Karpas-422 (cell line): ENCODE results near the gene OR2W1. TPM values are rescaled to one million over a fixed set of nuclear protein-coding genes. Genes with fewer than 3 reads are reported as not detected.

Source experiments
- DNase-seq: peaks from one replicate; pipeline ENCODE4 v3.0.0-alpha.2; 2015
- H2AFZ ChIP-seq: fragments of 200-600 bp; sonication (generic); 2 replicates; pipeline ENCODE4 v1.6.1; 2014; ENCODE audit warnings: antibody characterized with exemption, low read length, mixed read lengths
- H3K27ac ChIP-seq: fragments of 200-600 bp; sonication (generic); 2 replicates; pipeline ENCODE4 v1.5.1; 2014; ENCODE audit warnings: mild to moderate bottlenecking, low read length, moderate library complexity
- H3K27me3 ChIP-seq: fragments of 200-600 bp; sonication (generic); 2 replicates; pipeline ENCODE4 v1.6.1; 2014; ENCODE audit warnings: low read length, mixed read lengths
- H3K36me3 ChIP-seq: fragments of 200-600 bp; sonication (generic); 2 replicates; pipeline ENCODE4 v1.6.1; 2014; ENCODE audit warnings: low read length, mixed read lengths; ENCODE audit not compliant: insufficient read depth
- H3K4me1 ChIP-seq: fragments of 200-600 bp; sonication (generic); 2 replicates; pipeline ENCODE4 v1.6.1; 2014; ENCODE audit warnings: mild to moderate bottlenecking, low read length, mixed read lengths
- H3K4me2 ChIP-seq: fragments of 200-600 bp; sonication (generic); 2 replicates; pipeline ENCODE4 v1.6.1; 2014; ENCODE audit warnings: low read length, low read depth, mild to moderate bottlenecking; ENCODE audit not compliant: poor library complexity, severe bottlenecking
- H3K4me3 ChIP-seq: fragments of 200-600 bp; sonication (generic); 2 replicates; pipeline ENCODE4 v1.5.1; 2014; ENCODE audit warnings: mild to moderate bottlenecking, antibody characterized with exemption, low read length, mixed read lengths
- H3K79me2 ChIP-seq: fragments of 200-600 bp; sonication (generic); 2 replicates; pipeline ENCODE4 v1.6.1; 2014; ENCODE audit warnings: mild to moderate bottlenecking, low read length, mixed read lengths
- H3K9ac ChIP-seq: fragments of 200-600 bp; sonication (generic); 2 replicates; pipeline ENCODE4 v1.6.0; 2014; ENCODE audit warnings: low read length
- H3K9me2 ChIP-seq: fragments of 200-600 bp; sonication (generic), shearing (Covaris generic); replicated peaks from 2 replicates; pipeline ENCODE4 v1.6.0; 2014; ENCODE audit warnings: mild to moderate bottlenecking, low read length, moderate library complexity; ENCODE audit not compliant: insufficient read depth
- H3K9me3 ChIP-seq: fragments of 300-700, 200-600 bp; sonication (generic); 2 replicates; pipeline ENCODE4 v1.6.1; 2014; ENCODE audit warnings: low read length, mixed read lengths
- H4K20me1 ChIP-seq: fragments of 200-600 bp; sonication (generic); 2 replicates; pipeline ENCODE4 v1.6.1; 2014; ENCODE audit warnings: mild to moderate bottlenecking, antibody characterized with exemption, low read length, low read depth; ENCODE audit not compliant: insufficient read depth
- total RNA-seq: library from RNA; depleted of rRNA; stranded (reverse); fragments of >200 nt; shearing (Covaris generic); gene quantifications from 2 replicates; pipeline ENCODE4 v1.2.3, GENCODE V29; 2014; ENCODE audit warnings: low replicate concordance; rRNA removed

The OR2W1 gene
- total RNA-seq = not detected in 2 replicates

GRCh38 chr6:29045075-29045474, at the start of gene OR2W1:
Gene OR2W1, minus strand, starts transcription at chr6:29045175. Its CDS starts 0 bp downstream, at chr6:29045175.
- Histone ChIP-seq H3K4me3 (no peak within 1 kb of the TSS), H4K20me1 (no peaks in the 10 kb centered on the region), H2AFZ (no peak within 1 kb of the TSS), H3K9ac (no peak within 1 kb of the TSS), H3K4me2 (no peak within 1 kb of the TSS), H3K79me2 (no peaks in the 10 kb centered on the region), H3K27me3 (0 out of 2 replicates have a peak, but pooled peaks cover under 1% of the 10 kb centered on the region), H3K4me1 (no peaks in the 10 kb centered on the region), H3K36me3 (no peaks in the 10 kb centered on the region), H3K9me2 (no peaks in the 10 kb centered on the region), H3K9me3 (no peaks in the 10 kb centered on the region), H3K27ac (no peak within 1 kb of the TSS)
- DNase-seq = no peak

- DNase-seq = no peak
- Histone ChIP-seq H3K9ac (no peak overlapping the region), H2AFZ (no peak overlapping the region), H3K36me3 (no peaks in the 10 kb centered on the region), H3K27ac (no peak overlapping the region), H3K27me3 (no peaks in the 10 kb centered on the region), H3K4me3 (no peak overlapping the region), H3K4me2 (no peak overlapping the region), H3K9me2 (no peaks in the 10 kb centered on the region), H3K9me3 (no peaks in the 10 kb centered on the region), H3K4me1 (no peaks in the 10 kb centered on the region), H4K20me1 (no peaks in the 10 kb centered on the region), H3K79me2 (no peaks in the 10 kb centered on the region)
Observed at GRCh38 chr6:29092957-29093356, 48.0 kb upstream of the OR2W1 start.

GRCh38 chr6:29087213-29087612, 42.2 kb upstream of the OR2W1 start, which contains the start of gene OR2B3:
Gene OR2B3, minus strand, starts transcription at chr6:29087313. Its CDS starts 65 bp downstream, at chr6:29087248.
- Histone ChIP-seq H3K9ac (no peak within 1 kb of the TSS), H3K4me1 (no peaks in the 10 kb centered on the region), H3K4me3 (no peak within 1 kb of the TSS), H3K27ac (no peak within 1 kb of the TSS), H3K36me3 (no peaks in the 10 kb centered on the region), H3K9me2 (no peaks in the 10 kb centered on the region), H3K79me2 (no peaks in the 10 kb centered on the region), H2AFZ (no peak within 1 kb of the TSS), H3K27me3 (no peaks in the 10 kb centered on the region), H4K20me1 (no peaks in the 10 kb centered on the region), H3K4me2 (no peak within 1 kb of the TSS), H3K9me3 (no peaks in the 10 kb centered on the region)
- DNase-seq = no peak

GRCh38 chr6:29082457-29082856, 37.5 kb upstream of the OR2W1 start:
- H3K9me2 ChIP-seq = no peaks in the 10 kb centered on the region
- H3K27me3 ChIP-seq = no peaks in the 10 kb centered on the region
- DNase-seq = no peak
- no peak overlapping the region for H3K9ac ChIP-seq
- no peak overlapping the region for H3K4me2 ChIP-seq
- H3K4me1 ChIP-seq = no peaks in the 10 kb centered on the region
- no peaks in the 10 kb centered on the region for H3K9me3 ChIP-seq
- H3K36me3 ChIP-seq = no peaks in the 10 kb centered on the region
- no peak overlapping the region for H3K4me3 ChIP-seq
- H2AFZ ChIP-seq = no peak overlapping the region
- H3K79me2 ChIP-seq = no peaks in the 10 kb centered on the region
- no peak overlapping the region for H3K27ac ChIP-seq
- H4K20me1 ChIP-seq = no peaks in the 10 kb centered on the region

- no peak overlapping the region for H3K4me3 ChIP-seq
- no peaks in the 10 kb centered on the region for H3K36me3 ChIP-seq
- H4K20me1 ChIP-seq = no peaks in the 10 kb centered on the region
- no peaks in the 10 kb centered on the region for H3K27me3 ChIP-seq
- no peaks in the 10 kb centered on the region for H3K4me1 ChIP-seq
- no peaks in the 10 kb centered on the region for H3K9me3 ChIP-seq
- no peak overlapping the region for H3K9ac ChIP-seq
- no peak overlapping the region for H2AFZ ChIP-seq
- no peaks in the 10 kb centered on the region for H3K9me2 ChIP-seq
- H3K4me2 ChIP-seq = no peak overlapping the region
- DNase-seq = no peak
- H3K79me2 ChIP-seq = no peaks in the 10 kb centered on the region
- H3K27ac ChIP-seq = no peak overlapping the region
Observed at GRCh38 chr6:29081312-29081711, 36.3 kb upstream of the OR2W1 start.

- H3K4me1 ChIP-seq = no peaks in the 10 kb centered on the region
- H3K79me2 ChIP-seq = no peaks in the 10 kb centered on the region
- H2AFZ ChIP-seq = no peak overlapping the region
- H3K4me3 ChIP-seq = no peak overlapping the region
- H3K27me3 ChIP-seq = no peaks in the 10 kb centered on the region
- H3K9me3 ChIP-seq = no peaks in the 10 kb centered on the region
- H4K20me1 ChIP-seq = no peaks in the 10 kb centered on the region
- no peak overlapping the region for H3K9ac ChIP-seq
- H3K4me2 ChIP-seq = no peak overlapping the region
- no peaks in the 10 kb centered on the region for H3K9me2 ChIP-seq
- no peak for DNase-seq
- no peaks in the 10 kb centered on the region for H3K36me3 ChIP-seq
- no peak overlapping the region for H3K27ac ChIP-seq
Observed at GRCh38 chr6:29079203-29079602, 34.2 kb upstream of the OR2W1 start.

- peak; percentile 71 for DNase-seq
- Histone ChIP-seq H3K36me3 (no peaks in the 10 kb centered on the region), H4K20me1 (no peaks in the 10 kb centered on the region), H2AFZ (no peak overlapping the region), H3K27me3 (no peaks in the 10 kb centered on the region), H3K4me3 (no peak overlapping the region), H3K9me3 (no peaks in the 10 kb centered on the region), H3K27ac (no peak overlapping the region), H3K4me2 (no peak overlapping the region), H3K9ac (no peak overlapping the region), H3K9me2 (no peaks in the 10 kb centered on the region), H3K79me2 (no peaks in the 10 kb centered on the region), H3K4me1 (no peaks in the 10 kb centered on the region)
Observed at GRCh38 chr6:29071831-29072723, 27.1 kb upstream of the OR2W1 start.

- H3K79me2 ChIP-seq = no peaks in the 10 kb centered on the region
- no peak overlapping the region for H3K4me2 ChIP-seq
- no peaks in the 10 kb centered on the region for H3K4me1 ChIP-seq
- H3K9ac ChIP-seq = no peak overlapping the region
- H4K20me1 ChIP-seq = no peaks in the 10 kb centered on the region
- no peak overlapping the region for H3K27ac ChIP-seq
- no peak for DNase-seq
- 0 out of 2 replicates have a peak, but pooled peaks cover 2% of the 10 kb centered on the region for H3K27me3 ChIP-seq
- no peaks in the 10 kb centered on the region for H3K36me3 ChIP-seq
- H3K9me2 ChIP-seq = no peaks in the 10 kb centered on the region
- H2AFZ ChIP-seq = no peak overlapping the region
- no peaks in the 10 kb centered on the region for H3K9me3 ChIP-seq
- no peak overlapping the region for H3K4me3 ChIP-seq
Observed at GRCh38 chr6:29051680-29052079, 6.7 kb upstream of the OR2W1 start.
